PC-9 (cell line): ENCODE data around the gene TMEM51. TPM values are rescaled to one million over a fixed set of nuclear protein-coding genes. Genes with fewer than 3 reads are reported as not detected.

Source experiments
- BruUV-seq: library from RNA; stranded (reverse); fragments of 400-500 nt; replicated peaks from 2 replicates; lab custom pipeline; 2021; lab: Mats Ljungman, UMichigan
- CTCF ChIA-PET: fragments of 300-600 bp; sonication (Branson Sonifier 250); formaldehyde crosslinking; loops from one replicate; lab custom pipeline; 2022; ENCODE audit warnings: antibody characterized with exemption; lab: Charles Lee
- POLR2A ChIA-PET: fragments of 300-600 bp; sonication (Branson Sonifier 250); formaldehyde crosslinking; loops from one replicate; lab custom pipeline; 2022; ENCODE audit warnings: antibody characterized with exemption; ENCODE audit not compliant: unreplicated experiment; lab: Charles Lee
- DNase-seq, 2 experiments: peaks; one replicate each; pipeline versions ENCODE4 v3.0.0 to v3.0.0-alpha.2; 2015 to 2022; ENCODE audit warnings: mixed read lengths in 1 of 2
- H2AFZ ChIP-seq: fragments of 200-600 bp; sonication (generic); 2 replicates; pipeline ENCODE4 v1.8.1; 2017; ENCODE audit warnings: antibody characterized with exemption
- H3F3A ChIP-seq: fragments of 200-600 bp; sonication (generic); 2 replicates; pipeline ENCODE4 v1.8.1; 2017; ENCODE audit warnings: antibody characterized with exemption, mild to moderate bottlenecking, low read depth; ENCODE audit not compliant: insufficient read depth
- H3K27ac ChIP-seq: fragments of 200-600 bp; sonication (generic); 2 replicates; pipeline ENCODE4 v1.6.1; 2016; ENCODE audit warnings: mixed run types
- H3K27me3 ChIP-seq: fragments of 200-600 bp; sonication (generic); 2 replicates; pipeline ENCODE4 v1.6.1; 2016; ENCODE audit warnings: low read depth, mixed run types; ENCODE audit not compliant: insufficient read depth
- H3K36me3 ChIP-seq: fragments of 200-600 bp; sonication (generic); 2 replicates; pipeline ENCODE4 v1.6.1; 2016; ENCODE audit warnings: low read depth, mixed run types
- H3K4me1 ChIP-seq: fragments of 200-600 bp; sonication (generic); replicated peaks from 2 replicates; pipeline ENCODE4 v1.6.1; 2016; ENCODE audit warnings: mixed run types; ENCODE audit not compliant: insufficient read depth
- H3K4me2 ChIP-seq: fragments of 200-600 bp; sonication (generic); 2 replicates; pipeline ENCODE4 v1.6.1; 2017; ENCODE audit warnings: mixed run types
- H3K4me3 ChIP-seq: fragments of 200-600 bp; sonication (generic); 2 replicates; pipeline ENCODE4 v1.6.1; 2016; ENCODE audit warnings: mixed run types
- H3K79me2 ChIP-seq: fragments of 200-600 bp; sonication (generic); 2 replicates; pipeline ENCODE4 v1.6.1; 2017; ENCODE audit warnings: low read depth, mixed run types
- H3K9me2 ChIP-seq: fragments of 200-600 bp; sonication (generic); 2 replicates; pipeline ENCODE4 v1.8.1; 2017; ENCODE audit warnings: mild to moderate bottlenecking; ENCODE audit not compliant: insufficient read depth
- H3K9me3 ChIP-seq: fragments of 200-600 bp; sonication (generic); 2 replicates; pipeline ENCODE4 v1.8.1; 2016; ENCODE audit warnings: low read depth; ENCODE audit not compliant: insufficient read depth
- H4K20me1 ChIP-seq: fragments of 200-600 bp; sonication (generic); 2 replicates; pipeline ENCODE4 v1.8.1; 2017; ENCODE audit not compliant: insufficient read depth
- EZH2 ChIP-seq: fragments of 200-600 bp; sonication (generic); IDR thresholded peaks from 2 replicates; pipeline ENCODE4 v1.8.0; 2017; ENCODE audit warnings: antibody characterized with exemption, low read depth
- intact Hi-C: fragments of 100-400 bp; cut with micrococcal nuclease; formaldehyde crosslinking; loops from one replicate; pipeline ENCODE4 v1.10.0; 2022; ENCODE audit not compliant: unreplicated experiment
- total RNA-seq: library from RNA; stranded (reverse); gene quantifications from 2 replicates; pipeline ENCODE4 v1.2.3, GENCODE V29; 2021
- TF ChIP-seq, protein P1 (sequence below): fragments of 200-600 bp; sonication (generic); conservative IDR thresholded peaks from 2 replicates; pipeline ENCODE4 v1.6.1; 2017; ENCODE audit warnings: mixed run types, antibody characterized with exemption, mild to moderate bottlenecking, moderate library complexity

Gene TMEM51
- total RNA-seq, 1 experiment from 2014 or later, result 11.7 TPM

DNA sequence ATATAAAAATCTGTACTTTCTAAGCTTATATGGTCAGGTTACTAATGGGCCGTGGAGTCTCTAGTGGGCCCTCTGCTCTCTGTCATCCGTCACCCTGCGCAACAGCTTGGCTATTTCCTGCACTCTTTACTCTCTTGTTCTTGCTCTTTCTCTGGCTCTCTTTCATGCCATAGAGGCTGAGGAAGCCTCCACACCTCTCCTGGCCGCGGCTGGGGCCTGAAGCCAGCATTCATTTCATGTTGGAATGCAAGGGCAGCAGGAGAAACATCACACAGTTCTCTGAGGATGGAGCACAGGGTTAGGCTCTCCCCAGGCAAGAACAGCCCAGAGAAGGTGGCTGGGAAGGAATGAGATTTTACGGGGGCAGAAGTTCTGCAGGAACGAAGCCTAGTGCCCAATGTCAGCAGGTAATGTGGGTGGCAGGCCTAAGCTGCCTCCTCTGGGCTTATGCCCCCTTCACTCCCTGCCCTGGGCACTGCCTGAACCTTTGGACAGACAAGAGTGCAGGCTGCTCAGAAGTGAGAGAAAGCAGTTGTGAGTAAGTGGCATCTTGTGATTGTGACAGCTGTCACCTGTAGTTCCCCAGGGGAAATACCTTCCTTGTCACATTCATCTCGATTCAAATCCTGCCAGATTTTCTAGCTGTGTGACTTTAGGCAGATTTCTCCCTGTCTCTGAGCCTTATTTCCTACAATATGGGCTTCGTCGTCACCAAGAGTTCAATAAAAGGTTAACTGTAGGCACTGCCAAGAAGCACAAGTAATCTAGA lies 89.9 kb downstream of the TMEM51 start:
- H3K36me3 ChIP-seq, result no peaks in the 10 kb centered on the region
- H2AFZ ChIP-seq, result no peak overlapping the region
- no peaks in the 10 kb centered on the region for H3K4me1 ChIP-seq
- no peaks in the 10 kb centered on the region for H3K9me3 ChIP-seq
- CTCF ChIA-PET, result interaction anchor here (0.6 kb wide), 1 partner anchor 43 kb away, joined by 6 read pairs; no protein-coding TSS in a partner anchor
- intact Hi-C loops, result no loop called here
- TF ChIP-seq EZH2, result no peak
- TF ChIP-seq, protein P1, sequence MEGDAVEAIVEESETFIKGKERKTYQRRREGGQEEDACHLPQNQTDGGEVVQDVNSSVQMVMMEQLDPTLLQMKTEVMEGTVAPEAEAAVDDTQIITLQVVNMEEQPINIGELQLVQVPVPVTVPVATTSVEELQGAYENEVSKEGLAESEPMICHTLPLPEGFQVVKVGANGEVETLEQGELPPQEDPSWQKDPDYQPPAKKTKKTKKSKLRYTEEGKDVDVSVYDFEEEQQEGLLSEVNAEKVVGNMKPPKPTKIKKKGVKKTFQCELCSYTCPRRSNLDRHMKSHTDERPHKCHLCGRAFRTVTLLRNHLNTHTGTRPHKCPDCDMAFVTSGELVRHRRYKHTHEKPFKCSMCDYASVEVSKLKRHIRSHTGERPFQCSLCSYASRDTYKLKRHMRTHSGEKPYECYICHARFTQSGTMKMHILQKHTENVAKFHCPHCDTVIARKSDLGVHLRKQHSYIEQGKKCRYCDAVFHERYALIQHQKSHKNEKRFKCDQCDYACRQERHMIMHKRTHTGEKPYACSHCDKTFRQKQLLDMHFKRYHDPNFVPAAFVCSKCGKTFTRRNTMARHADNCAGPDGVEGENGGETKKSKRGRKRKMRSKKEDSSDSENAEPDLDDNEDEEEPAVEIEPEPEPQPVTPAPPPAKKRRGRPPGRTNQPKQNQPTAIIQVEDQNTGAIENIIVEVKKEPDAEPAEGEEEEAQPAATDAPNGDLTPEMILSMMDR, result no peak
- POLR2A ChIA-PET, result no interaction called here
- no peak overlapping the region for H3K4me3 ChIP-seq
- H3K9me2 ChIP-seq, result no peaks in the 10 kb centered on the region
- no peak for DNase-seq
- H3K79me2 ChIP-seq, result no peaks in the 10 kb centered on the region
- H3K27me3 ChIP-seq, result no peaks in the 10 kb centered on the region
- no peak overlapping the region for H3K4me2 ChIP-seq
- no peak overlapping the region for H3K27ac ChIP-seq
- H3F3A ChIP-seq, result peaks cover 9% of the 10 kb centered on the region; the same call in 1 of the 2 replicates
- no peaks in the 10 kb centered on the region for H4K20me1 ChIP-seq
- BruUV-seq, result no TSS peak

DNA sequence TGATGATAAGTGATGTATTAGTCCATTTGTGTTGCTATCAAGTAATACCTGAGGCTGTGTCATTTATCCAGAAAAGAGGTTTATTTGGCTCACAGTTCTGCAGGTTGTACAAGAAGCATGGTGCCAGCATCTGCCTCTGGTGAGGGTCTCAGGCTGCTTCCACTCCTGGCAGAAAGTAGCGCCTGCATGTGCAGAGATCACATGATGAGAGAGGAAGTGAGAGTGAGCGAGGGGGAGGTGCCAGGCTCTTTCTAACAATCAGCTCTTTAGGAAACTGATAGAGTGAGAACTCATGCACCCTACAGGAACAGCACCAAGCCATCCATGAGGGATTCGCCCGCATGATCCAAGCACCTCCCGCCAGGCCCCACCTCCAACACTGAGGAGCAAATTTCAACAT lies 91.3 kb downstream of the TMEM51 start:
- intact Hi-C loops, result no loop called here
- ChIA-PET POLR2A (no interaction called here), CTCF (no interaction called here)
- H3K9me2 ChIP-seq, result no peaks in the 10 kb centered on the region
- no peaks in the 10 kb centered on the region for H3K9me3 ChIP-seq
- no peak for DNase-seq
- no peak for TF ChIP-seq EZH2
- TF ChIP-seq, protein P1, result no peak
- H3K36me3 ChIP-seq, result no peaks in the 10 kb centered on the region
- no peak overlapping the region for H3K4me3 ChIP-seq
- H3K27me3 ChIP-seq, result no peaks in the 10 kb centered on the region
- no peaks in the 10 kb centered on the region for H3K4me1 ChIP-seq
- no TSS peak for BruUV-seq
- no peak overlapping the region for H3K4me2 ChIP-seq
- no peak overlapping the region for H3K27ac ChIP-seq
- no peaks in the 10 kb centered on the region for H4K20me1 ChIP-seq
- H2AFZ ChIP-seq, result no peak overlapping the region
- peaks cover 9% of the 10 kb centered on the region; the same call in 1 of the 2 replicates for H3F3A ChIP-seq
- H3K79me2 ChIP-seq, result no peaks in the 10 kb centered on the region

DNA sequence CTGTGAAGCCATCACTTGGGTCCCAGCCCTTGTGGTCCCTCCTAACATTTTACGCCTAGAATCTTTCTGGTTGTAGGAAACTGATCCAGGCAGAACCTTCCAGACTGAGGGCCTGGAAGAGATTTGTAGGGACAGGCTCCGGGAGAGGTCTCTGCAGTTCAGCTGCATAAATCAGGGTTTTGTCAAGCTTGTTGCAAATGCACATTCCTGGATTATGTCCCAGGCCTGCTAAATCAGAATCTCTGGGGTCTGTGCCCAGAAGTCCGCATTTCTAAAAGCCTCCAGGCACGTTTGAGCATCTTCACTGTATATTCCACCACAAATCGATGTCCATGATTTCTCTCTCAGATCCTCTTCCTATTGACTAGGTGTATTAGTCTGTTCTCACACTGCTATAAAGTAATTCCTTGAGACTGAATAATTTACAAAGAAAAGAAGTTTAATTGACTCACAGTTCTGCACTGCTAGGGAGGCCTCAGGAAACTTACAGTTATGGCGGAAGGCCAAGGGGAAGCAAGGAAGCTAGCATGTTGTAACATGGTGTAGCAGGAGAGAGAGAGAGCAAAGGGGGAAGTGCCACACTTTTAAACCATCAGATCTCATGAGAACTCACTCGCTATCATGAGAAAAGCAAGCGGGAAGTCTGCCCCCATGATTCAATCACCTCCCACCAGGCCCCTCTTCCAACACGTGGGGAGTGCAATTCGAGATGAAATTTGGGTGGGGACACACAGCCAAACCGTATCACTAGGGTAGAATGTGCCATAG lies 92.2 kb downstream of the TMEM51 start:
- intact Hi-C loops, result no loop called here

More for the DNA sequence above, 92.2 kb downstream of the TMEM51 start:
- Histone ChIP-seq H3K79me2 (no peaks in the 10 kb centered on the region), H3F3A (peaks cover 9% of the 10 kb centered on the region; the same call in 1 of the 2 replicates), H4K20me1 (no peaks in the 10 kb centered on the region), H2AFZ (no peak overlapping the region), H3K9me2 (no peaks in the 10 kb centered on the region), H3K4me2 (no peak overlapping the region), H3K4me3 (no peak overlapping the region), H3K27ac (no peak overlapping the region), H3K9me3 (no peaks in the 10 kb centered on the region), H3K27me3 (no peaks in the 10 kb centered on the region), H3K36me3 (no peaks in the 10 kb centered on the region), H3K4me1 (no peaks in the 10 kb centered on the region)
- ChIA-PET CTCF (no interaction called here), POLR2A (no interaction called here)
- TF ChIP-seq EZH2, result no peak
- TF ChIP-seq, protein P1, result no peak
- no TSS peak for BruUV-seq
- DNase-seq, result no peak
